WTC11 (cell line): Measurements from ENCODE around the gene FRMD5.

ENCODE experiments used
- ATF3 ChIP-seq: sonication (generic); formaldehyde crosslinking; conservative IDR thresholded peaks from 2 replicates; pipeline ENCODE4 v1.8.1; 2022; ENCODE audit warnings: mild to moderate bottlenecking, missing genetic modification reagents
- ATF6 ChIP-seq: sonication (generic); formaldehyde crosslinking; IDR thresholded peaks from 2 replicates; pipeline ENCODE4 v1.8.1; 2023; ENCODE audit warnings: mild to moderate bottlenecking, missing genetic modification reagents
- CTCF ChIP-seq: fragments of 200-600 bp; IDR thresholded peaks from 2 replicates; pipeline ENCODE4 v1.8.0; 2022; ENCODE audit warnings: antibody characterized with exemption
- E2F1 ChIP-seq: sonication (generic); formaldehyde crosslinking; IDR thresholded peaks from 2 replicates; pipeline ENCODE4 v1.8.0; 2022; ENCODE audit warnings: mild to moderate bottlenecking, missing genetic modification reagents
- FOXP1 ChIP-seq: sonication (generic); formaldehyde crosslinking; IDR thresholded peaks from 2 replicates; pipeline ENCODE4 v1.8.0; 2022; ENCODE audit warnings: missing genetic modification reagents, mild to moderate bottlenecking, moderate library complexity, borderline replicate concordance
- JUN ChIP-seq: sonication (generic); formaldehyde crosslinking; IDR thresholded peaks from 2 replicates; pipeline ENCODE4 v1.8.0; 2023; ENCODE audit warnings: mild to moderate bottlenecking, missing genetic modification reagents
- MAX ChIP-seq: sonication (generic); formaldehyde crosslinking; IDR thresholded peaks from 2 replicates; pipeline ENCODE4 v1.8.0; 2022; ENCODE audit warnings: mild to moderate bottlenecking, missing genetic modification reagents
- MXD4 ChIP-seq: fragments of 250-450 bp; sonication (Bioruptor Pico); IDR thresholded peaks from 2 replicates; pipeline ENCODE4 v1.8.0; 2021; ENCODE audit warnings: mild to moderate bottlenecking, moderate library complexity, borderline replicate concordance
- USF1 ChIP-seq: sonication (generic); formaldehyde crosslinking; IDR thresholded peaks from 2 replicates; pipeline ENCODE4 v1.8.0; 2022; ENCODE audit warnings: mild to moderate bottlenecking, missing genetic modification reagents
- USF2 ChIP-seq: sonication (generic); formaldehyde crosslinking; IDR thresholded peaks from 2 replicates; pipeline ENCODE4 v1.8.1; 2023; ENCODE audit warnings: mild to moderate bottlenecking, missing genetic modification reagents, moderate library complexity
- ZNF219 ChIP-seq: sonication (generic); formaldehyde crosslinking; IDR thresholded peaks from 2 replicates; pipeline ENCODE4 v1.8.0; 2023; ENCODE audit warnings: missing genetic modification reagents, mild to moderate bottlenecking, borderline replicate concordance

- TF ChIP-seq CTCF (no peak), JUN (no peak), FOXP1 (CRISPR knock-in tag) (no peak), USF2 (CRISPR knock-in tag) (no peak), E2F1 (CRISPR knock-in tag) (no peak), ZNF219 (CRISPR knock-in tag) (no peak), MAX (CRISPR knock-in tag) (no peak), ATF6 (no peak), ATF3 (CRISPR knock-in tag) (no peak), MXD4 (CRISPR knock-in tag) (no peak), USF1 (CRISPR knock-in tag) (no peak)
Measured at GRCh38 chr15:43981576-43981975, 213.5 kb downstream of the FRMD5 start.
